G401 (cell line): ENCODE measurements around the gene TRMT10A. TPM values are rescaled to one million over a fixed set of nuclear protein-coding genes. Genes with fewer than 3 reads are reported as not detected.
"Not testable (repeated sequence)": the region's sequence is repeated elsewhere in the genome, so short reads cannot be mapped to it uniquely, and the experiment has no call there.

Source experiments
- DNase-seq: peaks from one replicate; pipeline ENCODE4 v3.0.0-alpha.2; 2015; ENCODE audit warnings: low spot score
- in situ Hi-C: cut with HindIII; loops from 2 replicates; pipeline ENCODE4 v1.10.0; 2016; ENCODE audit warnings: low sequenced_read_pairs, mixed read lengths
- total RNA-seq: library from RNA; depleted of rRNA; stranded (reverse); fragments of >200 nt; shearing (Covaris generic); gene quantifications from 2 replicates; pipeline ENCODE4 v1.2.3, GENCODE V29; 2014

TRMT10A gene
- total RNA-seq, 1 experiment from 2014 or later: 8.4 TPM

GRCh38 chr4:99572527-99573240 lies 8.8 kb upstream of the TRMT10A start:
- DNase-seq: no peak
- in situ Hi-C loops: no loop called here

GRCh38 chr4:99571883-99572282 lies 8.0 kb upstream of the TRMT10A start:
- no peak for DNase-seq
- in situ Hi-C loops: no loop called here

- DNase-seq: no peak
- in situ Hi-C loops: no loop called here
Measured at GRCh38 chr4:99564921-99565320, 1.1 kb upstream of the TRMT10A start.

- no peak for DNase-seq
- in situ Hi-C loops: no loop called here
Measured at GRCh38 chr4:99552872-99553271, 11.0 kb downstream of the TRMT10A start.

GRCh38 chr4:99540277-99540939 lies 23.4 kb downstream of the TRMT10A start:
- in situ Hi-C loops: no loop called here
- DNase-seq: no peak

GRCh38 chr4:99537674-99538073 lies 26.2 kb downstream of the TRMT10A start:
- in situ Hi-C loops: no loop called here
- DNase-seq: no peak

- no peak for DNase-seq
- in situ Hi-C loops: no loop called here
Measured at GRCh38 chr4:99536848-99537247, 27.0 kb downstream of the TRMT10A start.

- no peak for DNase-seq
- in situ Hi-C loops: no loop called here
Measured at GRCh38 chr4:99536271-99536670, 27.6 kb downstream of the TRMT10A start.

- in situ Hi-C loops, DNase-seq: not testable (repeated sequence)
Measured at GRCh38 chr4:99534699-99535098, 29.1 kb downstream of the TRMT10A start.

- in situ Hi-C loops: no loop called here
- DNase-seq: no peak
Measured at GRCh38 chr4:99529956-99530355, 33.9 kb downstream of the TRMT10A start.

GRCh38 chr4:99529228-99529627 lies 34.6 kb downstream of the TRMT10A start:
- in situ Hi-C loops: no loop called here
- DNase-seq: no peak

- in situ Hi-C loops: no loop called here
- DNase-seq: no peak
Measured at GRCh38 chr4:99518601-99519295, 45.1 kb downstream of the TRMT10A start.

- in situ Hi-C loops: no loop called here
- no peak for DNase-seq
Measured at GRCh38 chr4:99510721-99511120, 53.1 kb downstream of the TRMT10A start, which contains the start of gene C4orf17. TSS of gene C4orf17 (plus strand) at chr4:99511021. CDS start at chr4:99513082, 2,061 bp downstream.

GRCh38 chr4:99507762-99508161 lies 56.1 kb downstream of the TRMT10A start:
- no peak for DNase-seq
- in situ Hi-C loops: no loop called here

- no peak for DNase-seq
- in situ Hi-C loops: no loop called here
Measured at GRCh38 chr4:99507349-99507748, 56.5 kb downstream of the TRMT10A start.

- in situ Hi-C loops: no loop called here
Measured at GRCh38 chr4:99506781-99507180, 57.1 kb downstream of the TRMT10A start.

GRCh38 chr4:99504804-99505502 lies 58.9 kb downstream of the TRMT10A start:
- in situ Hi-C loops: no loop called here
- no peak for DNase-seq

More at GRCh38 chr4:99506781-99507180, 57.1 kb downstream of the TRMT10A start:
- DNase-seq: no peak
